ENCODE measurements around the gene SOWAHD.

DNA sequence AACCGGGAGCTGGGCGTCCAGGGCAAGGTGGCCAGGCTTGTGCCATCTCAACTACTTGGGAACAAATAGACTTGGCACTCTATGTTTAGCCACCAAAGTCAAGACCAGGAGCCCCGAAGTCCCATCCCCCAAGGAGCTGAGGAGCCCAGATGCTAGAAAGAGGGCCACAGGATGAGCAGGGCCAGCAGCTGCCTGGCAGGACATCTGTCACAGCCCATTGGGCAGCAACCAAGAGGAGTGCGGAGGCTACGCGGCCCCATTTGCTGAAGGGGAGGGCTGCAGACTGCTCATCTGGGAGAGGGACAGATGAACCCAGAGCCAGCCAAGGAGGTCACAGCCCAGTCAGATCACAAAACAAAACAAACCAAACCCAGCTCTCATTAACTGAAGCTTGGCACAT is 22.9 kb upstream of the SOWAHD start:
- TF ChIP-seq, protein P1, sequence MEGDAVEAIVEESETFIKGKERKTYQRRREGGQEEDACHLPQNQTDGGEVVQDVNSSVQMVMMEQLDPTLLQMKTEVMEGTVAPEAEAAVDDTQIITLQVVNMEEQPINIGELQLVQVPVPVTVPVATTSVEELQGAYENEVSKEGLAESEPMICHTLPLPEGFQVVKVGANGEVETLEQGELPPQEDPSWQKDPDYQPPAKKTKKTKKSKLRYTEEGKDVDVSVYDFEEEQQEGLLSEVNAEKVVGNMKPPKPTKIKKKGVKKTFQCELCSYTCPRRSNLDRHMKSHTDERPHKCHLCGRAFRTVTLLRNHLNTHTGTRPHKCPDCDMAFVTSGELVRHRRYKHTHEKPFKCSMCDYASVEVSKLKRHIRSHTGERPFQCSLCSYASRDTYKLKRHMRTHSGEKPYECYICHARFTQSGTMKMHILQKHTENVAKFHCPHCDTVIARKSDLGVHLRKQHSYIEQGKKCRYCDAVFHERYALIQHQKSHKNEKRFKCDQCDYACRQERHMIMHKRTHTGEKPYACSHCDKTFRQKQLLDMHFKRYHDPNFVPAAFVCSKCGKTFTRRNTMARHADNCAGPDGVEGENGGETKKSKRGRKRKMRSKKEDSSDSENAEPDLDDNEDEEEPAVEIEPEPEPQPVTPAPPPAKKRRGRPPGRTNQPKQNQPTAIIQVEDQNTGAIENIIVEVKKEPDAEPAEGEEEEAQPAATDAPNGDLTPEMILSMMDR (IDR thresholded peaks at IDR 0.05; ENCODE audit: insufficient read depth, low read depth, low read length): no peak
- TF ChIP-seq EZH2 (IDR thresholded peaks at IDR 0.05; ENCODE audit: insufficient read depth, low read length): no peak

Data from astrocyte (in vitro differentiated cells and primary cell).